SK-N-SH (cell line): ENCODE data around the gene TPH2. TPM values are rescaled to one million over a fixed set of nuclear protein-coding genes. Genes with fewer than 3 reads are reported as not detected.
A peak's percentile ranks its signal among the peaks of the same experiment; 100 is the strongest.

Source experiments
- CTCF ChIA-PET: fragments of 300-600, 350-600 bp; formaldehyde crosslinking; extraction: SDS; loops from one replicate; lab custom pipeline; 2021; lab: Yijun Ruan, JAX
- POLR2A ChIA-PET: fragments of 350-600 bp; sonication (Branson Sonifier 250); formaldehyde crosslinking; extraction: SDS; loops from one replicate; lab custom pipeline; 2020; ENCODE audit warnings: antibody characterized with exemption, inconsistent platforms; lab: Yijun Ruan, JAX
- DNase-seq: peaks from one replicate; pipeline ENCODE4 v3.0.0; 2012
- H2AFZ ChIP-seq: fragments of 200-600 bp; sonication (generic); 2 replicates; pipeline ENCODE4 v1.8.1; 2016; ENCODE audit warnings: antibody characterized with exemption, mild to moderate bottlenecking, low read depth
- H3F3A ChIP-seq: fragments of 200-600 bp; sonication (generic); replicated peaks from 2 replicates; pipeline ENCODE3; 2016; ENCODE audit warnings: antibody characterized with exemption, mild to moderate bottlenecking; ENCODE audit not compliant: insufficient read depth
- H3K27ac ChIP-seq, 2 experiments: fragments of 200-500 bp in 1 of 2; fragments of 200-600 bp in 1 of 2; sonication (Bioruptor generic) in 1 of 2; sonication (generic), shearing (Covaris generic) in 1 of 2; 2 replicates each; pipeline versions ENCODE4 v1.5.1 to v1.6.1; 2014 to 2016; ENCODE audit warnings: low read depth in 2 of 2, inconsistent platforms in 1 of 2, low read length in 1 of 2, mild to moderate bottlenecking in 1 of 2, mixed read lengths in 1 of 2
- H3K27me3 ChIP-seq: fragments of 200-600 bp; sonication (generic), shearing (Covaris generic); 2 replicates; pipeline ENCODE4 v1.6.1; 2016; ENCODE audit warnings: mixed run types; ENCODE audit not compliant: insufficient read depth
- H3K36me3 ChIP-seq, 2 experiments: fragments of 200-500 bp in 1 of 2; fragments of 200-600 bp in 1 of 2; sonication (Bioruptor generic) in 1 of 2; sonication (generic) in 1 of 2; replicated peaks in 1 of 2; 2 replicates each; pipeline versions ENCODE3 to v1.5.1; 2014 to 2016; ENCODE audit warnings: low read length in 1 of 2, mild to moderate bottlenecking in 1 of 2; ENCODE audit not compliant: insufficient read depth in 2 of 2, control insufficient read depth in 1 of 2
- H3K4me1 ChIP-seq, 2 experiments: fragments of 200-500 bp in 1 of 2; fragments of 200-600 bp in 1 of 2; sonication (Bioruptor generic) in 1 of 2; sonication (generic), shearing (Covaris generic) in 1 of 2; 2 replicates each; pipeline versions ENCODE4 v1.5.1 to v1.6.1; 2014 to 2016; ENCODE audit warnings: low read depth in 1 of 2, low read length in 1 of 2, mixed run types in 1 of 2; ENCODE audit not compliant: insufficient read depth in 2 of 2, control insufficient read depth in 1 of 2
- H3K4me2 ChIP-seq: fragments of 200-600 bp; sonication (generic), shearing (Covaris generic); 2 replicates; pipeline ENCODE4 v1.6.1; 2017; ENCODE audit warnings: mixed run types
- H3K4me3 ChIP-seq, 2 experiments: fragments of 200-500 bp in 1 of 2; fragments of 200-600 bp in 1 of 2; sonication (Bioruptor generic) in 1 of 2; sonication (generic), shearing (Covaris generic) in 1 of 2; 2 replicates each; pipeline versions ENCODE4 v1.5.1 to v1.8.1; 2014 to 2016; ENCODE audit warnings: low read depth in 2 of 2, inconsistent platforms in 1 of 2, low read length in 1 of 2, mild to moderate bottlenecking in 1 of 2, mixed read lengths in 1 of 2, moderate library complexity in 1 of 2
- H3K79me2 ChIP-seq: fragments of 200-600 bp; sonication (generic); 2 replicates; pipeline ENCODE4 v1.8.1; 2017; ENCODE audit warnings: mild to moderate bottlenecking; ENCODE audit not compliant: insufficient read depth
- H3K9ac ChIP-seq: fragments of 200-600 bp; sonication (generic); 2 replicates; pipeline ENCODE4 v1.6.1; 2017; ENCODE audit warnings: mixed run types
- H3K9me2 ChIP-seq: fragments of 200-600 bp; sonication (generic); 2 replicates; pipeline ENCODE4 v1.6.1; 2017; ENCODE audit warnings: mixed run types
- H3K9me3 ChIP-seq: fragments of 200-600 bp; sonication (generic); 2 replicates; pipeline ENCODE4 v1.6.1; 2017; ENCODE audit warnings: mixed run types, mild to moderate bottlenecking, moderate library complexity
- H4K20me1 ChIP-seq: fragments of 200-600 bp; sonication (generic); 2 replicates; pipeline ENCODE4 v1.6.1; 2017; ENCODE audit warnings: mild to moderate bottlenecking, mixed run types; ENCODE audit not compliant: insufficient read depth
- MEF2A ChIP-seq: IDR thresholded peaks from 2 replicates; pipeline ENCODE4 v1.4.0; 2012; ENCODE audit warnings: low read depth, borderline replicate concordance
- WGBS: methylation state at CpG from one replicate; pipeline ENCODE4 v1.1.6; 2017; ENCODE audit warnings: low lambda C conversion rate; 5-methylcytosine and 5-hydroxymethylcytosine counted together
- polyA plus RNA-seq, 3 experiments: library from polyadenylated mRNA; depleted of rRNA; stranded (reverse); fragments of >200 nt; gene quantifications; 2 replicates each; pipeline ENCODE4 v1.2.3, GENCODE V29; 2012
- TF ChIP-seq, protein P1 (sequence below): IDR thresholded peaks from 2 replicates; pipeline ENCODE4 v1.6.1; 2012; ENCODE audit warnings: mild to moderate bottlenecking, low read depth, low read length, moderate library complexity
- TF ChIP-seq, protein P2 (sequence below): IDR thresholded peaks from 2 replicates; pipeline ENCODE4 v1.4.0; 2012; ENCODE audit warnings: low read depth, borderline replicate concordance
- TF ChIP-seq, protein P3 (sequence below): fragments of 200-600 bp; sonication (generic); IDR thresholded peaks from 2 replicates; pipeline ENCODE4 v1.6.1; 2017; ENCODE audit warnings: antibody characterized with exemption, mild to moderate bottlenecking, moderate library complexity
- TF ChIP-seq, protein P4 (sequence below): IDR thresholded peaks from 2 replicates; pipeline ENCODE4 v1.4.0; 2012; ENCODE audit warnings: low read depth

Gene TPH2
- polyA plus RNA-seq, 1 of the 3 experiments (the other 2 are of a cell fraction): not detected

DNA sequence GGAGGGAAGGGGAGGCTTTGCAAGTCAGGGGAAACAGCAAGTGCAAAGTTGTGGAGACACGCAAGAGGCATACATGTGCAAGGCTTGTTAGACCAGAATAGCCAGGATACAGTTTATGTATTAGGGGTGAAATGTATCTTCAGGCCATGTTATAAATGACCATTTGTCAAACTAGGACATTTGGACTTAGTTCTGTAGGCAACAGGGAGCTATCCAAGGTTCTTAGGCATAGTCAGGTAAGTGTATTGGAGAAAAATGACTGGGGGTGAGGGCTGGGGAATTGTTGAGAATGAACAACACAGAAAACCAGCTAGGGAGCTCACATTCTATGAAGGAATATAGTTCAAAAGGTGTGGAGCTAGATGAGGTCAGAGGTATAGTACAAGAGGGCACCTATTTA lies 42.5 kb downstream of the TPH2 start:
- POLR2A ChIA-PET: no interaction called here
- no peaks in the 10 kb centered on the region for H4K20me1 ChIP-seq
- no peaks in the 10 kb centered on the region; a peak in 1 of 4 replicates for H3K4me1 ChIP-seq
- CTCF ChIA-PET: interaction anchor here (0.8 kb wide), 1 partner anchor 36 kb away, joined by 3 read pairs; no protein-coding TSS in a partner anchor
- WGBS: 38% methylated on average over 1 of the region's 1 CpG
- no peaks in the 10 kb centered on the region for H3K36me3 ChIP-seq
- H3F3A ChIP-seq: no peaks in the 10 kb centered on the region
- no peak overlapping the region for H3K27ac ChIP-seq
- H3K9me3 ChIP-seq: no peaks in the 10 kb centered on the region
- no peak overlapping the region for H3K4me2 ChIP-seq
- DNase-seq: no peak
- H3K9ac ChIP-seq: no peak overlapping the region
- no peaks in the 10 kb centered on the region for H3K9me2 ChIP-seq
- no peaks in the 10 kb centered on the region for H3K79me2 ChIP-seq
- no peak overlapping the region for H3K4me3 ChIP-seq
- TF ChIP-seq, protein P1, sequence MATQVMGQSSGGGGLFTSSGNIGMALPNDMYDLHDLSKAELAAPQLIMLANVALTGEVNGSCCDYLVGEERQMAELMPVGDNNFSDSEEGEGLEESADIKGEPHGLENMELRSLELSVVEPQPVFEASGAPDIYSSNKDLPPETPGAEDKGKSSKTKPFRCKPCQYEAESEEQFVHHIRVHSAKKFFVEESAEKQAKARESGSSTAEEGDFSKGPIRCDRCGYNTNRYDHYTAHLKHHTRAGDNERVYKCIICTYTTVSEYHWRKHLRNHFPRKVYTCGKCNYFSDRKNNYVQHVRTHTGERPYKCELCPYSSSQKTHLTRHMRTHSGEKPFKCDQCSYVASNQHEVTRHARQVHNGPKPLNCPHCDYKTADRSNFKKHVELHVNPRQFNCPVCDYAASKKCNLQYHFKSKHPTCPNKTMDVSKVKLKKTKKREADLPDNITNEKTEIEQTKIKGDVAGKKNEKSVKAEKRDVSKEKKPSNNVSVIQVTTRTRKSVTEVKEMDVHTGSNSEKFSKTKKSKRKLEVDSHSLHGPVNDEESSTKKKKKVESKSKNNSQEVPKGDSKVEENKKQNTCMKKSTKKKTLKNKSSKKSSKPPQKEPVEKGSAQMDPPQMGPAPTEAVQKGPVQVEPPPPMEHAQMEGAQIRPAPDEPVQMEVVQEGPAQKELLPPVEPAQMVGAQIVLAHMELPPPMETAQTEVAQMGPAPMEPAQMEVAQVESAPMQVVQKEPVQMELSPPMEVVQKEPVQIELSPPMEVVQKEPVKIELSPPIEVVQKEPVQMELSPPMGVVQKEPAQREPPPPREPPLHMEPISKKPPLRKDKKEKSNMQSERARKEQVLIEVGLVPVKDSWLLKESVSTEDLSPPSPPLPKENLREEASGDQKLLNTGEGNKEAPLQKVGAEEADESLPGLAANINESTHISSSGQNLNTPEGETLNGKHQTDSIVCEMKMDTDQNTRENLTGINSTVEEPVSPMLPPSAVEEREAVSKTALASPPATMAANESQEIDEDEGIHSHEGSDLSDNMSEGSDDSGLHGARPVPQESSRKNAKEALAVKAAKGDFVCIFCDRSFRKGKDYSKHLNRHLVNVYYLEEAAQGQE: peak; percentile 85
- TF ChIP-seq, protein P2, sequence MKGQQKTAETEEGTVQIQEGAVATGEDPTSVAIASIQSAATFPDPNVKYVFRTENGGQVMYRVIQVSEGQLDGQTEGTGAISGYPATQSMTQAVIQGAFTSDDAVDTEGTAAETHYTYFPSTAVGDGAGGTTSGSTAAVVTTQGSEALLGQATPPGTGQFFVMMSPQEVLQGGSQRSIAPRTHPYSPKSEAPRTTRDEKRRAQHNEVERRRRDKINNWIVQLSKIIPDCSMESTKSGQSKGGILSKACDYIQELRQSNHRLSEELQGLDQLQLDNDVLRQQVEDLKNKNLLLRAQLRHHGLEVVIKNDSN: no peak
- TF ChIP-seq, protein P3, sequence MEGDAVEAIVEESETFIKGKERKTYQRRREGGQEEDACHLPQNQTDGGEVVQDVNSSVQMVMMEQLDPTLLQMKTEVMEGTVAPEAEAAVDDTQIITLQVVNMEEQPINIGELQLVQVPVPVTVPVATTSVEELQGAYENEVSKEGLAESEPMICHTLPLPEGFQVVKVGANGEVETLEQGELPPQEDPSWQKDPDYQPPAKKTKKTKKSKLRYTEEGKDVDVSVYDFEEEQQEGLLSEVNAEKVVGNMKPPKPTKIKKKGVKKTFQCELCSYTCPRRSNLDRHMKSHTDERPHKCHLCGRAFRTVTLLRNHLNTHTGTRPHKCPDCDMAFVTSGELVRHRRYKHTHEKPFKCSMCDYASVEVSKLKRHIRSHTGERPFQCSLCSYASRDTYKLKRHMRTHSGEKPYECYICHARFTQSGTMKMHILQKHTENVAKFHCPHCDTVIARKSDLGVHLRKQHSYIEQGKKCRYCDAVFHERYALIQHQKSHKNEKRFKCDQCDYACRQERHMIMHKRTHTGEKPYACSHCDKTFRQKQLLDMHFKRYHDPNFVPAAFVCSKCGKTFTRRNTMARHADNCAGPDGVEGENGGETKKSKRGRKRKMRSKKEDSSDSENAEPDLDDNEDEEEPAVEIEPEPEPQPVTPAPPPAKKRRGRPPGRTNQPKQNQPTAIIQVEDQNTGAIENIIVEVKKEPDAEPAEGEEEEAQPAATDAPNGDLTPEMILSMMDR: no peak
- H3K27me3 ChIP-seq: no peaks in the 10 kb centered on the region
- no peak overlapping the region for H2AFZ ChIP-seq

DNA sequence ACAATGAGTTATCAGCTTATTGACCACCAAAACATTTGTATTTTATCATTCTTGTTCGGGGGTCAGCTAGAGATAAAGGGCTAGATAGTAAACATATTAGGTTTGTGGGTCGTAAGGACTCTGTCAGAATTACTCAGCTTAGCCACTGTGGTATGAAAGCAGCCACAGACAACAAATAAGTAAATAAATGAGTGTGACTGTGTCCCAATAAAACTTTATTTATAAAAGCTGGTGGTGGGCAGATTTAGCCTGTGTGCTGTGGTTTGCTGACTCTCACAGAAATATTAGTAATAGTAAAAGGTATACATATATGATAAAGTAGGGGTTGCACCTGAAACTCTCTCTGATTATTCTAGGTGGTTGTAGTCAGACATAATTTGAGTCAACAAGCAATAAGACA lies 56.1 kb downstream of the TPH2 start:
- no peak for DNase-seq
- H4K20me1 ChIP-seq: no peaks in the 10 kb centered on the region
- H3K27me3 ChIP-seq: no peaks in the 10 kb centered on the region
- ChIA-PET POLR2A (no interaction called here), CTCF (interaction anchor here (1.1 to 1.2 kb wide), 2 partner anchors 22 to 56 kb away, joined by 4 read pairs; partner anchors contain the start of gene TPH2)
- H3F3A ChIP-seq: peaks cover under 1% of the 10 kb centered on the region
- no peaks in the 10 kb centered on the region for H3K9me2 ChIP-seq
- no peak overlapping the region for H3K4me3 ChIP-seq
- H3K9me3 ChIP-seq: no peaks in the 10 kb centered on the region
- no peak overlapping the region for H3K9ac ChIP-seq
- H3K4me2 ChIP-seq: no peak overlapping the region
- H3K4me1 ChIP-seq: no peaks in the 10 kb centered on the region
- no peak overlapping the region for H2AFZ ChIP-seq
- TF ChIP-seq MEF2A: no peak
- TF ChIP-seq, protein P4, sequence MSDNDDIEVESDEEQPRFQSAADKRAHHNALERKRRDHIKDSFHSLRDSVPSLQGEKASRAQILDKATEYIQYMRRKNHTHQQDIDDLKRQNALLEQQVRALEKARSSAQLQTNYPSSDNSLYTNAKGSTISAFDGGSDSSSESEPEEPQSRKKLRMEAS: no peak
- H3K79me2 ChIP-seq: no peaks in the 10 kb centered on the region
- H3K36me3 ChIP-seq: no peaks in the 10 kb centered on the region
- H3K27ac ChIP-seq: no peak overlapping the region
- 13% methylated on average over 2 of the region's 2 CpGs for WGBS
